Coronary artery (tissue), 2 donors: ENCODE measurements around the gene PPP1R16B.
A peak's percentile ranks its signal among the peaks of the same experiment; 100 is the strongest.

Experiments
- DNase-seq: peaks from one replicate; pipeline ENCODE4 v3.0.0-alpha.2; 2017; ENCODE audit warnings: low spot score
- H3K27ac ChIP-seq, 2 donors: fragments of 200-600 bp; sonication (generic); one replicate each; pipeline ENCODE4 v1.5.1; 2016 to 2019
- H3K4me3 ChIP-seq: fragments of 200-600 bp; sonication (generic); 2 replicates; pipeline ENCODE4 v1.5.1; 2016; ENCODE audit warnings: mild to moderate bottlenecking, moderate library complexity
- TF ChIP-seq, protein P1 (sequence below): fragments of 200-600 bp; sonication (generic); IDR thresholded peaks from one replicate; pipeline ENCODE4 v1.5.1; 2019; ENCODE audit warnings: antibody characterized with exemption

PPP1R16B gene

DNA sequence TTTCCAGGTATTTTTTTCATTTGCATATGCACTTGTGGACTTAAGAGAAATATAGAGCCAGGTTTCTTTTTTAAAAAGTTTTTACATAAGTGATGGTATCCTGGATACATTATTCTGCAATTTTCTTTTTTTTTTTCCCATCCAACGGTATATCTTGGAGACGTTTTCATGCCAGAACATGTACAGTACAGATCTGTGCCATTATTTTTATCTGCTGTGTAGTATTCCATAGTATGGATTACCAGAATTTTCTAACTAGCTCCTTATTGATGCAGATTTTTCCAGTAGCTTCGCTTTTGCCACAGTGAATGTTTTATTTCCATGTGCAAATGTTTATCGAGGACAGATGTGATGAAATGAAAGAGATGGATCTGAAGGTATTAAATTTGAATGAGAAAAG lies 34.1 kb downstream of the PPP1R16B start:
- no peak for DNase-seq
- TF ChIP-seq, protein P1, sequence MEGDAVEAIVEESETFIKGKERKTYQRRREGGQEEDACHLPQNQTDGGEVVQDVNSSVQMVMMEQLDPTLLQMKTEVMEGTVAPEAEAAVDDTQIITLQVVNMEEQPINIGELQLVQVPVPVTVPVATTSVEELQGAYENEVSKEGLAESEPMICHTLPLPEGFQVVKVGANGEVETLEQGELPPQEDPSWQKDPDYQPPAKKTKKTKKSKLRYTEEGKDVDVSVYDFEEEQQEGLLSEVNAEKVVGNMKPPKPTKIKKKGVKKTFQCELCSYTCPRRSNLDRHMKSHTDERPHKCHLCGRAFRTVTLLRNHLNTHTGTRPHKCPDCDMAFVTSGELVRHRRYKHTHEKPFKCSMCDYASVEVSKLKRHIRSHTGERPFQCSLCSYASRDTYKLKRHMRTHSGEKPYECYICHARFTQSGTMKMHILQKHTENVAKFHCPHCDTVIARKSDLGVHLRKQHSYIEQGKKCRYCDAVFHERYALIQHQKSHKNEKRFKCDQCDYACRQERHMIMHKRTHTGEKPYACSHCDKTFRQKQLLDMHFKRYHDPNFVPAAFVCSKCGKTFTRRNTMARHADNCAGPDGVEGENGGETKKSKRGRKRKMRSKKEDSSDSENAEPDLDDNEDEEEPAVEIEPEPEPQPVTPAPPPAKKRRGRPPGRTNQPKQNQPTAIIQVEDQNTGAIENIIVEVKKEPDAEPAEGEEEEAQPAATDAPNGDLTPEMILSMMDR = no peak
- Histone ChIP-seq H3K4me3 (no peak overlapping the region), H3K27ac (no peak overlapping the region)

DNA sequence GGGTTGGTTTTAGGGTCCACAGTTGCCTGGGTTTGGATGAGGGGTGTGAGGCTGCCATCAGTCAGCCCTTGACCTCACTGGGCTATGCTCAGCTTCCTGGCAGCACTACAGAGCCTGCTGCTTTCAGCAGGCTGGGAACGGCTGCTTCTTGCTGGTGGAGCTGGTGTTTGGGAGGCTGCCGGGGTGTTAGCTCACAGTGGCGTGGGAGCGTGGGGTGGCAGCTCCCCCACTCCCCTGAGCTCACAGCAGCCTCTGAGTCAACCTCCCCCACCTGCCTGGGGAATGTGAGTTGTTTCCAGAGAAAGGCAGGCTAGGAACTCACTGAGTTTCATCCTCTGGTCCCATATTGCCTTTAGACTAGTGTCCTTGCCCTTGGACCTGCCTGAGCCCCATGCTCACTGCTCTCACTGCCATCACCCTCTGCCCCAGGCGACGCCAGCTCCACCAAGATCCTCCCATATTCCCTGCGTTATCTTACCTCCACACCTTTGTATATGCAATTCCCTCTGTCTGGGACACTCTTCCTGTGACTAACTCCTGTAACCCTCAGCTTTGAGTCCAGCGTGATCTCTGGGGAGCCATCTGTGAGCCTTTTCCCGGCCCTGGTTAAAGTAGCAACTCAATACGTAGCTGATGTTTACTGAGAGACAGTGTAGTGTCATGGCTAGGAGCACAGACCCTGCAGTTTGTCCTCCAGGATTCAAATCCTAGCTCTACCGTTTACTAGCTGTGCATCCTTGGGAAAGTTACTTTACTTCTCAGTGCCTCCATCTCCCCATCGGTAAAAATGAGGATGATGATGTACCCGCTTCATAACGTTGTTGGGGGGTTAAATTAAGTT lies 34.8 kb downstream of the PPP1R16B start:
- no peak overlapping the region for H3K4me3 ChIP-seq
- TF ChIP-seq, protein P1 = no peak
- no peak overlapping the region for H3K27ac ChIP-seq
- peak; percentile 46 for DNase-seq

- DNase-seq = no peak
- TF ChIP-seq, protein P1 = no peak
- H3K27ac ChIP-seq = no peak overlapping the region
Measured at GRCh38 chr20:38840894-38841470, 35.5 kb downstream of the PPP1R16B start.

GRCh38 chr20:38841570-38841969 lies 36.1 kb downstream of the PPP1R16B start:
- TF ChIP-seq, protein P1 = no peak
- no peak overlapping the region for H3K27ac ChIP-seq

More at GRCh38 chr20:38840894-38841470, 35.5 kb downstream of the PPP1R16B start:
- no peak overlapping the region for H3K4me3 ChIP-seq

DNA sequence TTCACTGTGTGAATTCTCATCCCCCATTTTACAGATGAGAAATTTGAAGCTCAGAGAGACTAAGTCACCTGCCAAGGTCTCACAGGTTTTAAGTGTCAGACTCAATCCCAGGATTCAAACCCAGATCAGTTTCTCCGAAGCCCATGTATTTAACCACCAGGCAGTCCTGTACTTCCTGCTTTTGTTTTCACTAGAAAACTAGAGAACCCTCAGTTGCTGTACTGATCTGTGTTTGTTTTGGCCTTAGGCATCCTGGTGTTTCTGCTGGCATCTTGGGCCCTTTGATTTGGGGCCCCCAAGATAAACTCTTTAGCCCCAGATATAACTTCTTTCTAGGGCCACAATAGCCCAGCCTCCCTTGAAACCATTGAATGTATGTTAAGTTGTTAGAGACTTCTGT lies 36.5 kb downstream of the PPP1R16B start:
- TF ChIP-seq, protein P1 = no peak
- DNase-seq = peak; percentile 3
- no peak overlapping the region for H3K27ac ChIP-seq
- H3K4me3 ChIP-seq = no peak overlapping the region

More at GRCh38 chr20:38841570-38841969, 36.1 kb downstream of the PPP1R16B start:
- no peak for DNase-seq
- no peak overlapping the region for H3K4me3 ChIP-seq

DNA sequence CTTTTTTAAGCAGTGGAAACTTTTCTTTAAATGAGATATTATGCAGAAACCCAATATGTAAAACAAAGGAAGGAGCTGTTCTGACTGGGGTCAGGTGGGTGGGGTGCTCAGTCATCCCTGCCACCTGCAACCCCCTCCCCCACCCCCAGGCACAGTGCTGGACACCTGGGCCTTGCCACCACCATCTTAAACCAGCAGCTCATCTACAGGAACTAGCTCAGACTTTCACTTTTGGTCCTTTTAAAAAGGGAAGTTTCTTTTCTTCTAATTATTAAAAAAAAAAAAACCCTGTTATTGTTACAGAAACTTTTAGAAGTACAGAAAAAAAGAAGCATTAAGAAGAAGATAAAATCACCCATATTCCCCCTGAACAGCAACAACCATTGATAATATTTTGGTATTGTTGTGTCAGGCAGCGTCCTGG lies 37.1 kb downstream of the PPP1R16B start:
- peak; percentile 43 for DNase-seq
- TF ChIP-seq, protein P1 = no peak
- H3K4me3 ChIP-seq = no peak overlapping the region
- H3K27ac ChIP-seq = no peak overlapping the region

- H3K4me3 ChIP-seq = no peak overlapping the region
- TF ChIP-seq, protein P1 = no peak
- no peak for DNase-seq
- no peak overlapping the region for H3K27ac ChIP-seq
Measured at GRCh38 chr20:38843346-38843745, 37.8 kb downstream of the PPP1R16B start.
